HG03159 (cell line): ENCODE measurements around the gene XRN2.

Source experiments
- ATAC-seq: cut with Tn5 transposase; IDR thresholded peaks from one replicate; pipeline ENCODE4 v1.9.1; 2021; ENCODE audit warnings: mild to moderate bottlenecking, moderate library complexity; ENCODE audit not compliant: unreplicated experiment

The XRN2 gene

GRCh38 chr20:21301940-21302663, 1.0 kb upstream of the XRN2 start:
- no peak for ATAC-seq

DNA sequence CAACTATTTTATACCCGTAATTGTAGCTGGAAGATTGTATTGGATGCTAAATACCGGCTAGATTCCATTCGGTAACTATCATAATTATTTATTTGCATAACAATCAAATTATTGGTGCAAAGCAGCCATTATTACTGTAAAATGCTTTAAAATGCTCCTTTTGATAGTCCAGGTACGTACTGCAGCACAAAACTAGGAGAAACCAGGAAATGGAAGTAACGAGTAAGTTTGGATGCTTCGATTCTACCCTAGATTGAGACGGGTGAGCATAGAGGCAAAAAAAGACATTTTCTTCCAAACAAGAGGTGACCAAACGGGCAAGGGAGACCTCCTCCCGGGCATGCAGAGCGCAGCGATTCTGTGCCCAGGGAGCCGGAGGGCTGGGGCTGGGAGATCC, 469 bp upstream of the XRN2 start:
- peak; percentile 35 for ATAC-seq

- ATAC-seq, result peak; percentile 1
These were observed 898 bp downstream of the XRN2 start for GRCh38 chr20:21303872-21304586.

GRCh38 chr20:21308340-21308739, 5.2 kb downstream of the XRN2 start:
- ATAC-seq, result no peak

GRCh38 chr20:21309678-21310467, 6.7 kb downstream of the XRN2 start:
- ATAC-seq, result no peak

GRCh38 chr20:21312813-21313474, 9.8 kb downstream of the XRN2 start:
- no peak for ATAC-seq

GRCh38 chr20:21315138-21315537, 12.0 kb downstream of the XRN2 start:
- ATAC-seq, result no peak

DNA sequence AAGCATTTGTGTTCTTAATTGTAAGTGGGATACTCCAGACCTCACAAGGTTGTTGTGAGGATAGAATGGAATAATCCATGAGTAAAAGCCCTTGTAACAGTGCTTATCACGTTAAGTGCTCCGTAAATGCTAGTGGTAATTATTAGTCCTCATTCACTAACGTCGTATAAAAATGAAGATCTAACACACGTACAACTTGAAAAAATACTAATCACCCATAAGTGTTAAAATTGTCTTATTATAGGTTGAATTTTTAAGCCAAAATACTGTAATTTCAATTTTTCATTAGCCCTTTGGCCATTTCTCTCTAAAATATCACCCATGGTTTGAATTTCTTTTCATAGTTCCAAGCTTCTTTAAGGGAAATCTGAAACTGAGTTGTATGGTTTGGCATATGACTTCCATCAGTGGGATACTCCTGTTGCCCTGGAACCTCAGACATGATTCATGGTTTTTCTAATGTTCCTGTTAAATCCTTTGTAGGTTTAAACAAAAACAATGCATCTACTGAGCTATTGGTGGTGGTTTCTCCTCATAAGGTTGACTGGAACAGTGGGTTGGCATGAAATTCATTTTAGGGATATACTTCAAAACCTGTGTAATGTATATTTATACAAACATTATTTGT, 19.1 kb downstream of the XRN2 start:
- no peak for ATAC-seq

GRCh38 chr20:21322921-21323331, 19.8 kb downstream of the XRN2 start:
- ATAC-seq, result no peak

- no peak for ATAC-seq
These were observed 20.5 kb downstream of the XRN2 start for GRCh38 chr20:21323640-21324039.

DNA sequence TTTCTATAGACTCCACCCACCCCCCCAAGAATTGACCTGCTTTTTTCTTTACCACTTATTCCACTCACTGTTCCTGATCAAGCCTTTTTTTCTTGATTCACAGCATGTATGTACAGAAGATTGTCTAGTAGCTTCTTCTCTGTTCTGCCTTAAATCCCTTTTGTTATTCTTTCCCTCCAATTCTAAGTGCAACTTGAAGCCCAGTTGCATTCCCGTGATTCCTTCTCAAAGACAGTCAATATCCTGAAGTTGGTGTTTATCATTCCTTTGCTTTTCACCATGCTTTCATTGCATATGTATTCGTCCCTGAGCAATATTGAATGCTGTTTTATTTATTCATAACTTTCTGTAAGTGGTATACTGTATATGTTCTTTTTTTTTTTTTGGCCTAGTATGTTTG, 21.0 kb downstream of the XRN2 start:
- ATAC-seq, result no peak

GRCh38 chr20:21325296-21325695, 22.2 kb downstream of the XRN2 start:
- no peak for ATAC-seq

GRCh38 chr20:21326700-21327099, 23.6 kb downstream of the XRN2 start:
- no peak for ATAC-seq

GRCh38 chr20:21336455-21337151, 33.5 kb downstream of the XRN2 start:
- no peak for ATAC-seq

DNA sequence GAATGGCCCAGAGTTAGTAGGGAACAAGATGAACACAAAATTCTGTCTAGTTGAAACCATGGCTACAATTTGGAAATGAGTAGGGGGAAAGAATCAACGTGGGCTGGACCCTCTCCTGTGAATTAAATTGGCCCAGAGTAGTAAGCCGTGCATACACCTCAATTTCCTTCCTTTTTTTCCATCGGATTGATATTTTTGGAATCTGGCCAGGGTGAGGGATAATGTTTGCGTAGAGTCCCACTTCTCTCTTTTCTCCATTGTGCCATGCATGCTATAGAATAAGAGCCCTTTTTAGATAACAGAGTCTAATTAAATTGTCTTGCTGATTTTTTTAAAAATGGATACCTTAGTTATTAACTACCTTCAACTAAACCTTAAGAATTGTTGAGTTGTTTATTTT, 35.2 kb downstream of the XRN2 start:
- ATAC-seq, result no peak

GRCh38 chr20:21339499-21339898, 36.4 kb downstream of the XRN2 start:
- ATAC-seq, result no peak

- no peak for ATAC-seq
These were observed 38.0 kb downstream of the XRN2 start for GRCh38 chr20:21340991-21341697.

- no peak for ATAC-seq
These were observed 39.7 kb downstream of the XRN2 start for GRCh38 chr20:21342656-21343345.
